ENCODE results near the gene RAB26. TPM values are rescaled to one million over a fixed set of nuclear protein-coding genes. Genes with fewer than 3 reads are reported as not detected.

Gene RAB26
- total RNA-seq, 1 donor from 2014 or later: not detected

DNA sequence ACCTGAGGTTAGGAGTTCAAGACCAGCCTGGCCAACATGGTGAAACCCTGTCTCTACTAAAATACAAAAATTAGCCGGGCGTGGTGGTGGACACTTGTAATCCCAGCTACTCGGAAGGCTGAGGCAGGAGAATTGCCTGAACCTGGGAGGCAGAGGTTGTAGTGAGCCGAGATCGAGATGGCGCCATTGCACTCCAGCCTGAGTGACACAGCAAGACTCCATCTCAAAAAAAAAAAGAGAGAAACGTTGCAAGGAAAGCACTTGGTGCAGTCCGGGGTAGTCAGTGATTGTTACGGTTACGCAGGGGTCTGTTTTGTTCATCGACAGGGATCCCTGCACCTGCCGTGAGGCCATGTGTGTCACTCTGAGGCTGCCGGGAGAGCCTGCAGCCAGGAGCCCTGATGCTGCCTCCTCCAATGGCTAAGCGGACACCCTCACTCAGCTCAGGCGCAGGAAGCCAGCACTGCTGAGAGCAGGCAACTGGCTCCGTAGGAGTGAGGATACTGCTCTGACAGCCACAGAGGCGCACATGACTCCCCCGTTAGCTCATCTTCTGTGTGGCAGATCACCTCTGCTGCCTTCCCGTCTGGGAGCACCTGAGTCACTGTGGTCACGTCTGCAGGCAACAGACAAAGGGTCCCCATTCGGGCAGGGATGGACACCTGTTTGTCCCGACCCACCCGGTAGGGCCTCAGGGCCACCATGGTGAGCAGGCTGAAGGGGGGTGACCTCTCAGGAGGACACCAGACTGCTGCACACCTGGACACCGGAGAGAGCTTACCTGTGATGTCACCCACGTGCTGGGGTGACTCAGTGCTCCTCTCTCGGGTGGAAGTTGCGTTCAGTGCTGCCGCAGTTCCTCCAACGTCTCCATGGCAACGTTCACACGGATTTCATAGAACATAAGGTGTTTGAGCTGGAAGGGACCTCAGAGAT is 5.2 kb upstream of the RAB26 start:
- DNase-seq (ENCODE audit: low spot score): no peak

DNA sequence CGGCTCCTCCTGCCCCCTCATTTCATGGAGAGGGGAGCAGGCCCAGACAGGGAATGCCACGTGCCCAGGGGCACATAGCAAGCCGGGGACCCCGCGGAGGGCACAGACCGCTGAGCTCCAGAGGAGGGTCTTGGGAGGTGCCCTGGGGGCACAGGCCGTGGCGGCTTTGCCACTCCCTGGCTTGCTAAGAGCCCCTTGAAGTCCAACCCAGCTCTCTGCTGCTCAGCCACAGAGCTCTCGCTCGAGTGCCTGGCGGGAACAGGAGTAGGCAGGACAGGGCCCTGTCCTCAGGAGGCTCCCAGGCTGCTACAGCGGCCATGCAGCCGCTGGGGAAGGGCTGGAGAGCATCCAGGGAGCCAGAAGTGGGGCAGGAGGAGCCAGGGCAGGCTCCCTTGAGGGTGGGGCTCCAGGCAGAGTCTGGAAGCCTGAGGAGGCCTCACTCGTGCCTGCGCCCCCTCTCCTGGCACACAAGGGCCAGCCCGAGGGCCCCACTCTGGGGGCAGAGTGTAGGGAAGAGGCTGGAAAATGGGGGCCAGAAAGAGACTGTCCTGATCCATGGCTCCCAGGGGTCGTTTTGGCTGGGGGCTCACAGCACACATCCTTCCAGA is 4.4 kb upstream of the RAB26 start:
- DNase-seq (ENCODE audit: low spot score): no peak

DNA sequence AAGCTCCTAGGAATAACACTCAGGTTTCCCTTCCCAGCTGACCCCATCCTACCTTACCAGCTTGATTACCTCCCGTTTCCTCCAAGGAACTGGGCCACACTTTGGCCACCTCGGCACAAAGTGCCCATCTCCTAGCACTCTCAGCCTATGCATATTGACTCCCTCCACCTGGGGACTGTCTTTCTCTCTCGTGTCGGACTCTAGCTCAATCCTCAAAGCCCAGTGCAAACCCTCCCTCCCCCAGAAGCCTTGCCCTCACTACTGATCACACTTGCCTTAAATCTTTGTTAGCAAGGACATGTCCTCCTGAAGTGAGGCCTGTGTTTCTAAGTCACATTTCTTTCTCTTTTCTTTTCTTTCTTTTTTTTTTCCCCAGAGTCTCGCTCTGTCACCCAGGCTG is 2.6 kb upstream of the RAB26 start:
- no peak for DNase-seq (ENCODE audit: low spot score)

DNA sequence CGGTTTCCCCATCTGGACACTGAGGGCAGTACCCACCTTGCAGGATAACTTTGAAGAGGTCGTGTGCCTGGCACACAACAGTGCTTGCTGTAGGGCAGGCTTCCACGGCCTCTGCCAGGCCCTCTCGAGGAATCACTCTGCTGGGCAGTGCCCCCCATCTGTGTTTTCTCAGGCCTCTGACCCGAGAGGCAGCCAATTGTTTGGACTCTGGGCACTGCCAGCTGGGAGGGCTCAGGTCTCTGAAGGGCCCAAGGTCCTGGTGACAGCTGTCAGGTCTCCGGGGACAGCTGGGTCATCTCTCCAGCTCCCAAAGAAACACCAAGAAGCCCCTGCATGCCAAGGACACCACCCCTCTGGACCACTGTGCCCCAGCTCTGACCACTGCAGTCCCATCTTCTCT is 1.0 kb upstream of the RAB26 start:
- DNase-seq (ENCODE audit: low spot score): no peak

DNA sequence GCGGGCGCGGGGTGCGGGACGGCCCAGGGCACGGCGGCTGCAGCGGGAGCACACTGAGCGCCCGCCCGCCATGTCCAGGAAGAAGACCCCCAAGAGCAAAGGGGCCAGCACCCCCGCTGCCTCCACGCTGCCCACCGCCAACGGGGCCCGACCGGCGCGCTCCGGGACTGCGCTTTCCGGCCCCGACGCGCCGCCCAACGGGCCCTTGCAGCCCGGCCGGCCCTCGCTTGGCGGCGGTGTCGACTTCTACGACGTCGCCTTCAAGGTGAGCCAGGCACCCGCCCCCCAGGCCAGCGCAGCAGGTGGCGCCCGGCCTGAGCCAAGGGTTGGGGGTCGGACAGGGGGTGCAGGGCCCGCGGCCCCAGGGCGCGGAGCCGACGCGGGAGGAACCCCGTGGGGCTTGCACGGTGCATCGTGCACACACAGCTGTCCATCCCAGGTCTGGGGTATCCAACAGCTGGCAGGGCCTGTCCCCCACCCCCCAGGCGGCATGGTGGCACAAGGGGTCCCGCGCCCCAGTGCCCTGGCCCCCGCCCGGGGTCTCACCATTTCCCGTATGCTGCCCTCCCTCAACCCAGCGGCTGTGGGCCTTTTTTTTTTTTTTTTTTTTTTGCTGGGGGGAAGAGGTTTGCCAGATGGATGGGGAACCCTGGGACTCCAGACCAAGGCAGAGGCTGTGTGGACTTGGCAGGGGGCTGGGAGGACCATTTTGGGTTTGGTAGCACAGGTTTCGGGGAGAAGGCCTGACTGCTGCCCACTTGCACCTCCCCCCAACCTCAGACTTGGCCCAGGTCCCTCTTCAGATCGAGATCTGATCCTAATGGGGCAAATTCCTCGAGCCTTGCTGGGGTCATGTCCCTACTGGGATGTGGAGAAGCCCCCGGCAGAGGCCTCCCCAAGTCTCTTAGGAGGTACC is 547 bp downstream of the RAB26 start:
- no peak for DNase-seq (ENCODE audit: low spot score)

DNA sequence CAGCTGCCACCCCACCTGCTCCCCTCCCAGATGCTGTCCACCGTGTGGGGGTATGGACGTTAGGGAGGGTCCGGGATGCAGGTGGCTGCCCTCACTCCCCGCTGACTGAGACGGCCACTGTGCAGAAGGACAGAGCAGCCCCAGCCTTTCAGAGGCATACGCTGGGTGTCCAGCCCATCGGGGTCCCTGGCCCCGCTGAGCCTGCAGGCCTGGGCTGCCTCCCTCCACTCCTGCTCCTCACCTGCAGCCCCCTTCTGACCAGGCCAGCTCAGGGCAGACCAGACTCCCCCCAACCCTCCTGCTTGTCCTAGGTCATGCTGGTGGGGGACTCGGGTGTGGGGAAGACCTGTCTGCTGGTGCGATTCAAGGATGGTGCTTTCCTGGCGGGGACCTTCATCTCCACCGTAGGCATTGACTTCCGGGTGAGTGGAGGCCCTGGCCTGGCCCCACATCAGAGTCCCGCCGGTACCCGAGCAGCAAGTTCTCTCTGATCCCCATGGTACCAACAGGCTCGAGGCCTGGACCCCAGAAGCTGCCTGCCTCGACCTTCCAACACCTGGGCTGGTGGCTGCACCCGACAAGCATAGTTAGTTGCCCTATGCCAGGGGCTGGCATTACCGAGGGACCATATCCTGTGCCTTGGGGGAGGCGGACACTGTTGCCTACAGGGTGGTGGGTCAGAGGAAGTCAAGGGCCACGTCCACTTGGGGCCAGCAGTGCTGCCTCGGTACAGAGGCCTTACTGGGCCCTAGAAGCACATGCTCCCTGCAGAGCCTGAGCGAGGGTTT is 1.4 kb downstream of the RAB26 start:
- no peak for DNase-seq (ENCODE audit: low spot score)

DNA sequence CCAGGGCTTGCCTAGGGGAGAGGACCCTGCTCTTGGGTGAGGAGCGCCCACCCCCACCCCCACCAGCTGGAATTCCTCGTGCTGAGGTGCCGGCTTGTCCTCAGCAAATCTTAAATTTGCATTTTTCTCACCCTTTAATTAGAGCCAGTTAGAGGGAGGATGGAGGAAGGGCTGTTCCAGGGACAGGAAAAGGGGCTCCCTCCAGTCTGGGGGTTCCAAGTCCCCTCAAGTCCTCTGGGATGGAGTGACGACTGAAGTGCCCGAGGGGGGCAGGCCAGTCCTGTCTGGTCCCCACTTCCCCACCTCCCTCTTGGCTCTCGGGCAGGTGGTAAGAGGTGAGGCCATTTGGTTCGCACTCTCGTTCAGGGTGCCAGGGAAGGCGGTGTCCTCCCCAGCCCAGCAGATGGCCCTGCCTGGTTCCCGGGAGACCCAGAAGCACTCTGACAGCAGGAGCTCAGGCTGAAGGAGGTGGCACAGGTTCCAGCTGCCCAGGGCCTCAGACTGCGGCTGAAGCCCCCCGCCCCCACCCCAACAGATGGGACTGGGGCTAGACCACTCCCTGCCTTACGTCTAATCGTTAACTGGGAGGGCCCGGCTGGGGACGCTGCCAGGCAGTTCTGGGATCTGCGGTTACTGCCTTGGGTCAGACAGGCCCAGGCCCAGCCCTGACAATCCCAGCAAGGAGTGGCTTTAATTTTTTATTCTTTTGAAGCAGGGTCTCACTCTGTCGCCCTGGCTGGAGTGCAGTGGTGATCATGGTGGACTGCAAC is 2.2 kb downstream of the RAB26 start:
- DNase-seq (ENCODE audit: low spot score): no peak

DNA sequence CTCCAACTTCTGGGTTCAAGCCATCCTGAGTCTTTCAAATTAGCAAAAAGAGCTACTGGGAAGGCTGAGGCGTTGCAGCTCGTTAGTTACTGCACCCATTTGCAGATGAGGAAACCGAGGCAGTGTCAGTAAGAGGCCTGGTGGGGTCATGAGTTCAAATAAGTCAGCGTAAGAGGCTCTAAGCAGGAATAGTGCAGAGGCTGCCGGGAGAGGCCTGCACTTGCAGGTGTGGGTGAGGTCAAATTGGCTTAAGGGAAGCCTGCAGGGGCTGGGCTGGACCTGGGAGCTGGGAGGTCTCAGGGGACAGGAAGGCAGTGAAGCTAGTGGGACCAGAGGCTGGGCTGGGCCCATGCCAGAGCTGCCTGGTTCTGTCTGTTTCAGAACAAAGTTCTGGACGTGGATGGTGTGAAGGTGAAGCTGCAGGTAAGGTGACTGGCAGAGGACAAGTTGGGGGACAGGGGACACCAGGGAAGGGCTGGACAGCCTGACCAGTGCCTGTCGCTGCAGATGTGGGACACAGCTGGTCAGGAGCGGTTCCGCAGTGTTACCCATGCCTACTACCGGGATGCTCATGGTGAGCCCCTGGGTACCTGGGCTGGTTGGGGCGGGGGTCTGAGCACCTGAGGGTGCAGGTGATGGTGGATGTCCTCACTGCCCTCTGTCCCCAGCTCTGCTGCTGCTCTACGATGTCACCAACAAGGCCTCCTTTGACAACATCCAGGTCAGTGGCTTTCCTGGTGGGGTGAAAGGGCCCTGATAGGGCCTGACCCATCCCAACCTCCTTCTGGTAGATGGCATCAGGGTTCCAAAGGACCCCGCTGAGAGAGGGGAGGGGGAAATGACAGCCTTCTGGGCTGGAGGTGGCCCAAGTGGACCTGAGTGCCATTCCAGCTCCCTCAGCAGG is 3.0 kb downstream of the RAB26 start:
- no peak for DNase-seq (ENCODE audit: low spot score)

DNA sequence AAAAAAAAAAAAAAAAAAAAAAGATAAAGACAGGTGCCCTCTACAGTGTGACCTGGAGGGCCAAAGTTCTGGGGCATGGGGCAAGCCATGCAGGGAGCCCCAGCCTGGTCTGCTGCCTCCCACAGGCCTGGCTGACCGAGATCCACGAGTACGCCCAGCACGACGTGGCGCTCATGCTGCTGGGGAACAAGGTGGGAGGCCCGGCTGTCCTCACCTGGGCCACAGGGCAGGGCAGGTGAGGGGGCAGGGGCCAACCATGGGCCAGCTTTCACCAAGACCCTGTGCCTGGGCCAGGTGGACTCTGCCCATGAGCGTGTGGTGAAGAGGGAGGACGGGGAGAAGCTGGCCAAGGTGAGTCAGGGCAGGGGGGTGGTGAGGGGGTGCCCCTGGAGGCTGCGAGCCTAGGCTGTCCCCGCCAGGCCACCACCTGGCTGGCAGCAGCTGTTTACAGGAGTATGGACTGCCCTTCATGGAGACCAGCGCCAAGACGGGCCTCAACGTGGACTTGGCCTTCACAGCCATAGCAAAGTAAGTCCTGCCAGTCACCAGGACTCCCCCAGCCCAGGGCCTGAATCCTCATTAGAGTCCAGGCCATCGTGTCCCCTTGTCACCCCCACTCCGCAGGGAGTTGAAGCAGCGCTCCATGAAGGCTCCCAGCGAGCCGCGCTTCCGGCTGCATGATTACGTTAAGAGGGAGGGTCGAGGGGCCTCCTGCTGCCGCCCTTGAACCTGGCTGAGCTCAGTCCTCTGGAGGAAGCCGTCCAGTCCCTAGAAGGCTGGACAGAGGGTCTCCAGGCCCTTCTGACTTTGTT is 4.5 kb downstream of the RAB26 start:
- DNase-seq (ENCODE audit: low spot score): no peak

DNA sequence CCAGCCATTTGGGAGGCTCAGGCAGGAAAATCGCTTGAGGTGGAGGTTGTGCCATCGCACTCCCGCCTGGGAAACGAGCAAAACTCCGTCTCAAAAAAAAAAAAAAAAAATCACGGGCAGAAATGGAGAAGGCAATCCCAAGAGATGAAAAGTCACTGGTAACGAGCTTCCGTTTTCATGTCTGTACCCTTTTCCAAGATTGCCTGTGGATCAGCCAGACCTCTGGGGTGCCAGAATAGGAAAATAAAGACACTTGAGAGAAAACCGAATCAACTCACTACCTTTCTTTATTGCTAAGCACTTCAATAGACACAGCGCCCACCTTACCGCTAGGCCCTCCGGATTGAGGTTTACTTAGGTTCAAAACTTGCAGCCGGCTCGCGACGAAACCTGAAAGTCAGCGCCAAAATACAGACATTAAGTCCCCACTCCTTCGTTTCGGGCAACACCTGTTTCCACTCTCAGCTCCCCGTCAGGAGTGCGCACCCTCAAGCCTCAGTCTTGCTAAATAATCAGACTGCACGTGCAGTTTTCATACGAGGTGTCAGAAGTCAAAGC is 6.2 kb downstream of the RAB26 start:
- DNase-seq (ENCODE audit: low spot score): no peak

DNA sequence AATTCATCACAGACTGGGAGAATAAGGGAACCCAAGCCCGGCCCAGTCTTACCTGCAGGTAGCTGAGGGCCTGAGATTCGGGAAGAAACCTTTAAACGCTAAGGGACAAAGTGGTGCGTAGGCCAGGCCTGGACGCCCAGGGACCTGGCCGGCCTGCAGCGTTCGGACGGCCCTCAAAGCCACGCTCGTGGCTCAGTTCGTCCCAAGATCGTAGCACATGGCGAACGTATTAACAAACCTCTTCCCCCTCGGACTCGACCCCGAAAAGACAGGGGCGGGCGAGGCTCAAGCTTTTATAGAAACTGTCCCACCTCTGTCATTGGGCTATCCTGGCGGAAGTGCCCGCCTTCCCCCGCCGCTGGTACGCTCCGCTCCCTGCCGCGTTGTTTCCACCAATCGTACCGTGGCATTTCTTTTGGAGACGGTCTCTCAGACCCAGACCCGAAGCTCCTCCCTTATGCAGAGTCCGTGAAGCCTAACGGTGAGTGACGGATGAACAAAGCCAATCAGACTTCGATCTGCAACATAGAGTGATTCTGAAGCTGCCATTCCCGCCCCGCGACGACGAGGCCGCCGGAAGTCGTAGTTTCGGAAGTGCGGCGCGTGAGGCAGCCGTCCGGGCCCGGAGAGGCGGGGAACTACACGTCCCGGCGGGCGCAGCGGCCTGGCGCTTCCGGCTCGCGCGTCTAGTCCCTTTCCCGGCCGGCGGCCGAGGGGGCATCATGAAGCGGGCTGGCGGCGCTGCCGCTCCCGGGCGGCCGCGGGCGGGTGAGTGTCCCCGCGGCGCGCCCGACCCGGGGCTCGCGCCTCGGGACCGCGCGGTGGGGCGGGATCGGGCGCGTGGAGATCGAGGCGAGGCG is 6.9 kb downstream of the RAB26 start, which contains the start of gene TRAF7:
TSS of gene TRAF7 (plus strand) at position 692 of the 860 bp plus-strand sequence. CDS start 8,139 bp downstream, outside the sequence.
- DNase-seq (ENCODE audit: low spot score): peak; percentile 100

DNA sequence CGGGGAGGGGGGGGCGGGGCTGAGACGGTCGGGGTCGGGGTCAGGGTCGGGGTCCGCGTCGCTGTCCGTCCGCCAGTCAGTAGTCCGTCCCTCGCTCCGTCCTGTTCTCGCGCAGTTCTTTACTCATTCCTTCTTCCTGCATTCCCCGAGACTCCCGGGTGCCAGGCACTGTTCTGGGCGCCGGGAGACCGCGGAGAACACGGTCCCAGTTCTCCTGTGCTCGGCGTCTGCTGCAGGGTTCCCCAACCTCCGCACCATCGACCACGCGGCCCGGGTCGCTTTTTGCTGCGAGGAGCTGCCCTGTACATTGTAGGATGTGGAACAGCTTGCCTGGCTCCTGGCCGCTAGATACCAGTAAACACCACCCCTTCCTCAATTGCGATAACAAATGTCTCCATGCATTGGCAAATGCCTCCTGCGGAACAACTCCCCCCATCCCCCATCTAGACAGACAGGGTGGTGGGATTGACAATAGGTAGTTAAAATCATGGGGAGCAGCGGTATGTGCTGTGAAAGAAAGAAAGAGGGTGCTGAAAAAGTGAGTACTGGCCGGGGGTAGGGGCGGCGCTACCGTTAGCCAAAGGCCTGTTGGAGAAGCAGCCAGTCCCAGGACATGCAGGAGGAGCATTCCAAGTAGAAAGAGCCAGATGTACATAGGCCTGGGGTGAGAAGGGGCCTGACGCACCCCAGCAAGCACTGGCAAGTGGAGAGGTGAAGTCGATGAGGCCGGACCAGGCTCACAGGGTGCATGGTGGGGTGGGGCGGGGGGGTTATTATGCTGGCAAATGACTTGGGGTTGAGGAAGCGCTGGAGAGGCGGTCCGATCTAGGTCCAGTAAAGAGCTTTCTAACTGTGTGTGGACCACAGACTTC is 7.8 kb downstream of the RAB26 start:
- DNase-seq (ENCODE audit: low spot score): no peak

DNA sequence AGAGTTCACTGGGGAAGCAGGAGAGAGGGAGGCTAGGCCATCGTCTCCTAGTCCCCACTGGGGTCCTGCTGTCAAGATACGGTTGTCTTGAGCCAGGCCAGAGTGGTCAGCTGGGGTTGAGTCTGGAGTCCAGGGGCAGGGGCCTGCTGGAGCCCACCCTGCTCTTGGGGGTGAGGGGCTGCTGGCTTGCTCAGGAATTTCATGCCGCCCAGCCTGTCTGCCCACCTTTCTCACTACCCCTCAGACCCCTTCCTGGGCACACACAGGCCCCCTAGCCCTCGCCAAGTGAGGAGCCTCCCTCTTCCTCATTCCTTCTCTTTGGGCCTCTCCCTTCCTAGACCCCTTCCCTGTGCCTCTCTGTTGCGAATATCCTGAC is 8.4 kb downstream of the RAB26 start:
- DNase-seq (ENCODE audit: low spot score): no peak

DNA sequence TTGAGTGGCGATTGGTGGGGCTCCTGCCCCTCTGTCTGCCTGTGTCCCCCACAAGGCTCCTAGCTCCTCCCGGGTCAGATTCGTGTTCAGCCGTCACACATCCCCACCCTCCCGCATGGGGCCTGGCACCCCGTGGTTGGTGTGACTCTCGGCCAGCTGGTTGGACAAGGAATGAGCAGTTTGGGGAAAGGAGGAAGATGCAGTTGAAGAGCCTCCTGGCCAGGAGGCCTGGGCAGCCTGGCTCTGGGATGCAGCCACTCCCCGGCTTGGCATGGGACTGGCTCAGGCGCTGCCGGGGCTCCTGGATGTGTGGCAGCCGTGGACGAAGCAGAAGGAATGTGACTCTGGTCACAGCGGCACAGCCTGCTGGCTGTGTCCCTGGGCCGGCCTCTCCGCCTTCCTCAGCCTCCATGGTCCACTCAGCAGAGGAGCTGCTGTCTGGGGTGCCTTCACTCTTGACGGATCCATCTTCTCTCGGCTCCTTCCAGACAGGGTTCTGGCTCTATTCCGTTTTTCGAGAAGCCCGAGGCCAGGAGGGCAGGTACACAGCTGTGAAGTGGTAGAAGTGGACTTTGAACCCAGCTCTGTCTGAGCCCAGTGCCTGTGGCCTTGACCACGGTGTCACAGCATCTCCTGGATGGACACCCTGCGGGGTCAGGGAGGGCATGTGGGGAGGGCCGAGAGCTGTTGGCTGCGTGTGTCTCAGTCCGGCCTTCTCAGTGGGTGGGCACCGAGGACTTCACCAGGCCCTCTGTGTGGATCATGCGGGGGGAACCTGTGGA is 9.2 kb downstream of the RAB26 start:
- DNase-seq (ENCODE audit: low spot score): no peak

DNA sequence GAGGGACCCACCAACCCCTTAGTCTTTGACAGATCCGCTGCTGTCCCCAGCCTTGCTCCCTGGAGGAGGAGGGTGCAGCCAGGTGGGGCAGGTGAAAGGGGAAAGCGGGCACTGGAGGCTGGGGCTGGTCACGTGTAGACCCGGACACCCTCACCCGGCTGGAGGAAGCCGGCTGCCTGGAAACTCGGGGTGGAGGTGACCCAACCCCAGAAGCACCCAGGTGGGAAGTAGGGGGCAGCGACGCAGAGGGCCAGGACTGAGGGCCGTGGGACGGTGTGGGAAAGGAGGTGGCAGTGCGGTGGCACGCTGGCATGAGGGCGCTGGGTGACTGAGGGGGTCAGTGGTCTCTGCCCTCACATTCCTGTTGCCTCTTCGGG is 9.8 kb downstream of the RAB26 start:
- DNase-seq (ENCODE audit: low spot score): no peak
